Esophagus squamous epithelium (tissue), 5 donors: ENCODE data around the gene VASH1. TPM values are rescaled to one million over a fixed set of nuclear protein-coding genes. Genes with fewer than 3 reads are reported as not detected.

Experiments used
- DNase-seq: peaks from one replicate; lab custom pipeline; 2025; lab: John Stamatoyannopoulos, UW
- H3K27ac ChIP-seq, 4 donors: fragments of 200-600 bp; sonication (generic); one replicate each; pipeline ENCODE4 v1.5.1; 2016 to 2019; ENCODE audit warnings: mild to moderate bottlenecking in 1 of 4
- H3K27me3 ChIP-seq, 4 donors: fragments of 200-600 bp; sonication (generic); 1 replicate in 3 of 4; 2 replicates in 1 of 4; pipeline versions ENCODE4 v1.5.1 to v1.6.0; 2017 to 2021; ENCODE audit warnings: antibody characterized with exemption in 1 of 4
- H3K36me3 ChIP-seq, 3 donors: fragments of 200-600 bp; sonication (generic); one replicate each; pipeline ENCODE4 v1.5.1; 2016 to 2019
- H3K4me1 ChIP-seq, 3 donors: fragments of 200-600 bp; sonication (generic); one replicate each; pipeline ENCODE4 v1.5.1; 2017 to 2019
- H3K4me3 ChIP-seq, 4 donors: fragments of 200-600 bp; sonication (generic); 1 replicate in 3 of 4; 2 replicates in 1 of 4; pipeline ENCODE4 v1.5.1; 2016 to 2019; ENCODE audit warnings: mild to moderate bottlenecking in 2 of 4, moderate library complexity in 1 of 4
- H3K9me3 ChIP-seq, 3 donors: fragments of 200-600 bp; sonication (generic); one replicate each; pipeline ENCODE4 v1.5.1; 2016 to 2019
- POLR2A ChIP-seq, 4 donors: fragments of 450-650 bp; IDR thresholded peaks; one replicate each; pipeline ENCODE4 v1.6.1; 2017; ENCODE audit warnings: antibody characterized with exemption in 4 of 4, mild to moderate bottlenecking in 4 of 4, moderate library complexity in 3 of 4
- WGBS, 2 donors: methylation state at CpG; one replicate each; pipeline ENCODE4 v1.1.5; 2018; 5-methylcytosine and 5-hydroxymethylcytosine counted together
- intact Hi-C: fragments of 100-400 bp; cut with DNase I; formaldehyde crosslinking; loops from one replicate; pipeline ENCODE4 v1.15.0; 2022
- total RNA-seq, 4 donors: library from RNA; depleted of rRNA; stranded (reverse); fragments of >200 nt; gene quantifications; one replicate each; pipeline ENCODE4 v1.1.0, GENCODE V29; 2016
- TF ChIP-seq, protein P1 (sequence below), 6 experiments: fragments of 450-650 bp in 4 of 6; fragments of 200-600 bp in 2 of 6; sonication (generic) in 2 of 6; IDR thresholded peaks; one replicate each; pipeline ENCODE4 v1.5.1; 2016 to 2019; ENCODE audit warnings: antibody characterized with exemption in 6 of 6, mild to moderate bottlenecking in 4 of 6, moderate library complexity in 4 of 6
- donor health status: DM: yes; HTN: yes; CAD: no.

Gene VASH1
- total RNA-seq, 4 donors from 2014 or later = 1.3 to 5.7 (median 3.0) TPM

DNA sequence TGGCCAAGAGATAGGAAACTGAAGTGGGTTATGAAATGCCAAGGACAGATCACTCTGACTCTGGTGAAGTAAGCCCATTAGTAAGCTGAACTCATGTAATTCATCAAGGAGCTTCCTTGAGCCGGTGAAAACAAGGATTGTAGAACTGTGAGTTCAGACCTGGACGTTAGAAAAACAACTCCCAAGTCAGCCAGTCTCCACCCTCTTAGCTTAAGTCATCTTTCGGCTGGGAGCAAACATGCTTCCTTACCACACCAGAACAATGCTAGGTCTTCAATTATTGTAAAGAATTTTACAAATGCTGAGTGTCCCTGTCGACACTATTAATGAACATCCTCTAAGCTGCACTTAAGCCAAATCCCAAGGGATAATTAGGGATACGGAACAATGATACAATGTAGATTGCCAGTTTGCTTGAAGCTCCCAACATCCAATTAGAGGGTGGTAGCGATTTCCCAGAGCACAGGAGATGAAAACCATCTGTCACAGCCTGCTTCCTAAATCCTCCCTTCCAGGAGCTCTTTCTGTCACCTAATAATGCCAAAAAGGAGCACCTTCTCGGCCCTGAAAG lies 45.7 kb upstream of the VASH1 start:
- Histone ChIP-seq H3K4me1 (peaks cover 0 to 22% (median 9%) of the 10 kb centered on the region in 3 donors), H3K27ac (peak overlapping the region in 2 of 4 donors; percentile 47 to 48), H3K9me3 (no peaks in the 10 kb centered on the region), H3K4me3 (no peak overlapping the region), H3K36me3 (no peaks in the 10 kb centered on the region), H3K27me3 (peaks cover 0 to 3% (median 0%) of the 10 kb centered on the region in 4 donors)
- TF ChIP-seq, protein P1, sequence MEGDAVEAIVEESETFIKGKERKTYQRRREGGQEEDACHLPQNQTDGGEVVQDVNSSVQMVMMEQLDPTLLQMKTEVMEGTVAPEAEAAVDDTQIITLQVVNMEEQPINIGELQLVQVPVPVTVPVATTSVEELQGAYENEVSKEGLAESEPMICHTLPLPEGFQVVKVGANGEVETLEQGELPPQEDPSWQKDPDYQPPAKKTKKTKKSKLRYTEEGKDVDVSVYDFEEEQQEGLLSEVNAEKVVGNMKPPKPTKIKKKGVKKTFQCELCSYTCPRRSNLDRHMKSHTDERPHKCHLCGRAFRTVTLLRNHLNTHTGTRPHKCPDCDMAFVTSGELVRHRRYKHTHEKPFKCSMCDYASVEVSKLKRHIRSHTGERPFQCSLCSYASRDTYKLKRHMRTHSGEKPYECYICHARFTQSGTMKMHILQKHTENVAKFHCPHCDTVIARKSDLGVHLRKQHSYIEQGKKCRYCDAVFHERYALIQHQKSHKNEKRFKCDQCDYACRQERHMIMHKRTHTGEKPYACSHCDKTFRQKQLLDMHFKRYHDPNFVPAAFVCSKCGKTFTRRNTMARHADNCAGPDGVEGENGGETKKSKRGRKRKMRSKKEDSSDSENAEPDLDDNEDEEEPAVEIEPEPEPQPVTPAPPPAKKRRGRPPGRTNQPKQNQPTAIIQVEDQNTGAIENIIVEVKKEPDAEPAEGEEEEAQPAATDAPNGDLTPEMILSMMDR (IDR thresholded peaks at IDR 0.05) = no peak
- no peak for TF ChIP-seq POLR2A (IDR thresholded peaks at IDR 0.05)
- 43 to 44% methylated on average over 7 of the region's 7 CpGs for WGBS, 2 donors
- DNase-seq = no peak
- intact Hi-C loops = loop anchor here (10.0 kb wide), 1 partner anchor 69 kb away; no protein-coding TSS in a partner anchor

DNA sequence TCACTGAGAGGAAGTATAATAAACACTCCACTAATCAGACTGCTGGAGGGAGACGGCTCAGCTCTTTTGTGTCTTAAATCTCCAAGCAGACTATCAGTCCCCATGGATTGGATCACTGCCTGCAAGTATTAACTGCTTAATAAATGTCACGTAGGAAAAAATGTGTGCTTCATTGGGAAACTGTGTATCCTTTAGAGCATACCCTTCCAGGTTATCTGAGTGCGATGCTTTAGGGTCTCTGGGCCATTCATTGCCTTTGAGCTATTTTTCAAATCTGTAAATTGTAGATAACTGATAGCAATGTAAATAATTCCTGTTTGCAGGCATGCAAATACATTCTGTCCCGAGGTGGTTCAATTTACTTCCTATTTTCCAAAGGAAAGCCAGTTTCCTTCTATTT lies 45.0 kb upstream of the VASH1 start:
- H3K27ac ChIP-seq = peak overlapping the region in 2 of 4 donors; percentile 47 to 48

DNA sequence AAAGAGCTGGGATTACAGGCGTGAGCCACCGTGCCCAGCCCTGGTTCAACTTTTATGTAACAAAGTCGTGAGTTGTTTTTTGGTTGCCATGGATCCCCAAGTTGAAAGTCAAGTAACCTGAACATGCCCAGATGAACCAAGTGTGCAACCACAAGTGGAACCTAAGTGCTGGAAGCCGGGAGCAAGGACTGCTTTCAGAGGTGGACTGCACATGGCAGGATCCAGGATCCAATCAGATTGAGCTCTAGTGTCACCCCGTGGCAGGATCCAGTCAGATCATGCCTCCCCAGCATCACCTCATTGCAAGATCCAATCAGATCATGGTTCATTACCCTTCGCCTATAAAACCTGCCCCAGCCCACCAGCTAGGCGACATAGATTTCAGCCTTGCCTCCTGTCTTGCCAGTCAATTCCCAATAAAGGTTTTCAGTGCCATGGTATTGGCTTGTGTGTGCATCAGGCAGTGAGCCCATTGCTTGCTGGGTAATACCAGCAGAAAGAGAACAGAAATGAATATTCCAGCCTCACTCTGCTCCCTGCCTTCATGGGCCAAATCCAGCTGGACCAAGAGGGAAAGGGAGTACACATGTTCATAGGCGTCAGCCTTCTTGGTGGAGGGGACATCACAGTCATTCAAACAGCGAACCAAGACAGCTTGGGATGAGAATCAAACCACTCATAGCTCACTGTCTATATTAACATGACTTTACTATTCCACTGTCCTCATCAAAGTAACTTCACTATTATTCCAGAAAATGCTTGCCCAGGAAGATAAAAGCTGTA lies 43.6 kb upstream of the VASH1 start:
- intact Hi-C loops = loop anchor here (10.0 kb wide), 1 partner anchor 67 kb away; no protein-coding TSS in a partner anchor
- no peak for TF ChIP-seq POLR2A (IDR thresholded peaks at IDR 0.05)
- TF ChIP-seq, protein P1 (IDR thresholded peaks at IDR 0.05) = no peak
- Histone ChIP-seq H3K27me3 (peaks cover 0 to 3% (median 0%) of the 10 kb centered on the region in 4 donors), H3K4me1 (peaks cover 0 to 40% (median 10%) of the 10 kb centered on the region in 3 donors), H3K9me3 (no peaks in the 10 kb centered on the region), H3K4me3 (no peak overlapping the region), H3K36me3 (no peaks in the 10 kb centered on the region), H3K27ac (no peak overlapping the region)
- DNase-seq = no peak
- WGBS, 2 donors = 87 to 94% methylated on average over 3 to 9 of the region's 9 CpGs

More for the DNA sequence above, 45.0 kb upstream of the VASH1 start:
- DNase-seq = no peak
- TF ChIP-seq, protein P1 (IDR thresholded peaks at IDR 0.05) = no peak
- no peak for TF ChIP-seq POLR2A (IDR thresholded peaks at IDR 0.05)
- H3K9me3 ChIP-seq = no peaks in the 10 kb centered on the region
- intact Hi-C loops = loop anchor here (10.0 kb wide), 1 partner anchor 69 kb away; no protein-coding TSS in a partner anchor
- H3K4me1 ChIP-seq = peaks cover 0 to 29% (median 10%) of the 10 kb centered on the region in 3 donors
- no peak overlapping the region for H3K4me3 ChIP-seq
- no peaks in the 10 kb centered on the region for H3K36me3 ChIP-seq
- WGBS, 2 donors = 41 to 42% methylated on average over 4 of the region's 4 CpGs
- peaks cover 0 to 3% (median 0%) of the 10 kb centered on the region in 4 donors for H3K27me3 ChIP-seq

DNA sequence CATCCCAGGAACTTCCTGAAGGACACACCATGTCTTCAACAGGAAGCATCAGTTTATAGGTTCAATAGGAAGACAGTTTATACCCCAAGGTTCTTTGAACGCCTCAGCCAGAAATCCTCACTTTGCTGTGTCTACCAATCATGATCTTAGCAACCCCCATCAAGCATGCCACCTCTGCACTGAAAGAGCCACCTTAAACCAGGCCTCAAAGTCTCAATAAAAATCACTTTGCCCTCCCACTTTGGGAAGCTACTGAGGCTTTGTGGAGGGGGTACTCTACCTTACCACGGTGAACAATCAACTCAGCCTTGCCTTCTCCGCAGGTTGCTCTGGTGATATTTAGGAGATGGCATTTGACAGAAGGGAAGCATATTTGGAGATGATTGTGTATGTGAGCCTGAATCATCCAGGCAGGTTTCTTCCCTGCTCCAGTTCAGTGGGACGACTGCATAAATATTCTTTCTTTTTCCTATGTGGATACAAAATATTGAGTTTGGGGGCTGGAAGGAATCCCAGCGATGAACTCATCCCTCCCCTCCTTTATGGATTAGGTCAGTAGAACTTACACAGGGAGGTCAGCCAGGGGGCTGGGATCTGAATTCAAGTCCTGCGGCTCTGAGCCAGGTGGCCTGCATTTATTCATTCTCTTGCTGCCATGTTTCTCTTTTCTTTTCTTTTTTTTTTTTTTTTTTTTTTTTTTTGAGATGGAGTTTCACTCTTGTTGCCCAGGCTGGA lies 42.8 kb upstream of the VASH1 start:
- H3K4me1 ChIP-seq = peaks cover 0 to 48% (median 10%) of the 10 kb centered on the region in 3 donors
- H3K4me3 ChIP-seq = no peak overlapping the region
- DNase-seq = no peak
- intact Hi-C loops = loop anchor here (10.0 kb wide), 1 partner anchor 66 kb away; no protein-coding TSS in a partner anchor
- H3K9me3 ChIP-seq = no peaks in the 10 kb centered on the region
- TF ChIP-seq, protein P1 (IDR thresholded peaks at IDR 0.05) = no peak
- TF ChIP-seq POLR2A (IDR thresholded peaks at IDR 0.05) = no peak
- no peaks in the 10 kb centered on the region for H3K36me3 ChIP-seq
- 78 to 90% methylated on average over 5 to 6 of the region's 6 CpGs for WGBS, 2 donors
- peaks cover 0 to 3% (median 0%) of the 10 kb centered on the region in 4 donors for H3K27me3 ChIP-seq
- no peak overlapping the region for H3K27ac ChIP-seq
